ENCODE results near the gene HOXB6.

Gene HOXB6

GRCh38 chr17:48579760-48580554 lies 24.8 kb downstream of the HOXB6 start:
- Histone ChIP-seq H3K36me3 (ENCODE audit: control insufficient read depth, insufficient read depth, low read length) (no peaks in the 10 kb centered on the region), H3K27me3 (ENCODE audit: control insufficient read depth, insufficient read depth, low read length) (no peaks in the 10 kb centered on the region), H3K4me1 (ENCODE audit: control insufficient read depth, insufficient read depth, low read length) (peaks cover 36% of the 10 kb centered on the region), H3K9ac (ENCODE audit: low read length) (no peak overlapping the region), H3K4me3 (ENCODE audit: low read length) (peak overlapping the region; percentile 81), H3K27ac (ENCODE audit: low read depth, low read length) (peak overlapping the region; percentile 90)

GRCh38 chr17:48579471-48579759 lies 25.4 kb downstream of the HOXB6 start:
- Histone ChIP-seq H3K4me1 (ENCODE audit: control insufficient read depth, insufficient read depth, low read length) (peaks cover 38% of the 10 kb centered on the region), H3K4me3 (ENCODE audit: low read length) (peak overlapping the region; percentile 81), H3K36me3 (ENCODE audit: control insufficient read depth, insufficient read depth, low read length) (no peaks in the 10 kb centered on the region), H3K9ac (ENCODE audit: low read length) (no peak overlapping the region), H3K27me3 (ENCODE audit: control insufficient read depth, insufficient read depth, low read length) (no peaks in the 10 kb centered on the region), H3K27ac (ENCODE audit: low read depth, low read length) (peak overlapping the region; percentile 90)

GRCh38 chr17:48578616-48579470 lies 25.9 kb downstream of the HOXB6 start:
- no peaks in the 10 kb centered on the region for H3K36me3 ChIP-seq (ENCODE audit: control insufficient read depth, insufficient read depth, low read length)
- H3K27ac ChIP-seq (ENCODE audit: low read depth, low read length): peak overlapping the region; percentile 90
- H3K9ac ChIP-seq (ENCODE audit: low read length): peak overlapping the region; percentile 49
- peak overlapping the region; percentile 81 for H3K4me3 ChIP-seq (ENCODE audit: low read length)
- H3K4me1 ChIP-seq (ENCODE audit: control insufficient read depth, insufficient read depth, low read length): peaks cover 38% of the 10 kb centered on the region
- H3K27me3 ChIP-seq (ENCODE audit: control insufficient read depth, insufficient read depth, low read length): no peaks in the 10 kb centered on the region

- Histone ChIP-seq H3K9ac (ENCODE audit: low read length) (peak within 1 kb of the TSS; percentile 58), H3K27ac (ENCODE audit: low read depth, low read length) (peak within 1 kb of the TSS; percentile 94), H3K4me1 (ENCODE audit: control insufficient read depth, insufficient read depth, low read length) (peaks cover 38% of the 10 kb centered on the region), H3K27me3 (ENCODE audit: control insufficient read depth, insufficient read depth, low read length) (no peaks in the 10 kb centered on the region), H3K36me3 (ENCODE audit: control insufficient read depth, insufficient read depth, low read length) (no peaks in the 10 kb centered on the region), H3K4me3 (ENCODE audit: low read length) (peak within 1 kb of the TSS; percentile 81)
These were observed 26.7 kb downstream of the HOXB6 start, which contains the start of gene HOXB4 for GRCh38 chr17:48577946-48578615. Gene HOXB4 (minus strand): TSS chr17:48578350. CDS start chr17:48578319, 31 bp downstream.

GRCh38 chr17:48577330-48577945 lies 27.3 kb downstream of the HOXB6 start:
- peak overlapping the region; percentile 28 for H3K9ac ChIP-seq (ENCODE audit: low read length)
- peaks cover 40% of the 10 kb centered on the region for H3K4me1 ChIP-seq (ENCODE audit: control insufficient read depth, insufficient read depth, low read length)
- no peaks in the 10 kb centered on the region for H3K36me3 ChIP-seq (ENCODE audit: control insufficient read depth, insufficient read depth, low read length)
- no peaks in the 10 kb centered on the region for H3K27me3 ChIP-seq (ENCODE audit: control insufficient read depth, insufficient read depth, low read length)
- H3K4me3 ChIP-seq (ENCODE audit: low read length): peak overlapping the region; percentile 65
- H3K27ac ChIP-seq (ENCODE audit: low read depth, low read length): peak overlapping the region; percentile 94

GRCh38 chr17:48576479-48577309 lies 28.1 kb downstream of the HOXB6 start:
- peak overlapping the region; percentile 28 for H3K9ac ChIP-seq (ENCODE audit: low read length)
- H3K36me3 ChIP-seq (ENCODE audit: control insufficient read depth, insufficient read depth, low read length): no peaks in the 10 kb centered on the region
- peak overlapping the region; percentile 65 for H3K4me3 ChIP-seq (ENCODE audit: low read length)
- peak overlapping the region; percentile 94 for H3K27ac ChIP-seq (ENCODE audit: low read depth, low read length)
- H3K27me3 ChIP-seq (ENCODE audit: control insufficient read depth, insufficient read depth, low read length): no peaks in the 10 kb centered on the region
- H3K4me1 ChIP-seq (ENCODE audit: control insufficient read depth, insufficient read depth, low read length): peaks cover 47% of the 10 kb centered on the region

GRCh38 chr17:48575673-48576478 lies 28.9 kb downstream of the HOXB6 start:
- H3K9ac ChIP-seq (ENCODE audit: low read length): peak overlapping the region; percentile 0

GRCh38 chr17:48575066-48575582 lies 29.7 kb downstream of the HOXB6 start:
- Histone ChIP-seq H3K9ac (ENCODE audit: low read length) (no peak overlapping the region), H3K4me1 (ENCODE audit: control insufficient read depth, insufficient read depth, low read length) (peaks cover 47% of the 10 kb centered on the region), H3K27ac (ENCODE audit: low read depth, low read length) (peak overlapping the region; percentile 94), H3K4me3 (ENCODE audit: low read length) (no peak overlapping the region), H3K36me3 (ENCODE audit: control insufficient read depth, insufficient read depth, low read length) (no peaks in the 10 kb centered on the region), H3K27me3 (ENCODE audit: control insufficient read depth, insufficient read depth, low read length) (no peaks in the 10 kb centered on the region)

More at GRCh38 chr17:48575673-48576478, 28.9 kb downstream of the HOXB6 start:
- peaks cover 46% of the 10 kb centered on the region for H3K4me1 ChIP-seq (ENCODE audit: control insufficient read depth, insufficient read depth, low read length)
- no peaks in the 10 kb centered on the region for H3K27me3 ChIP-seq (ENCODE audit: control insufficient read depth, insufficient read depth, low read length)
- H3K27ac ChIP-seq (ENCODE audit: low read depth, low read length): peak overlapping the region; percentile 94
- no peaks in the 10 kb centered on the region for H3K36me3 ChIP-seq (ENCODE audit: control insufficient read depth, insufficient read depth, low read length)
- H3K4me3 ChIP-seq (ENCODE audit: low read length): peak overlapping the region; percentile 20

- Histone ChIP-seq H3K9ac (ENCODE audit: low read length) (no peak overlapping the region), H3K27ac (ENCODE audit: low read depth, low read length) (peak overlapping the region; percentile 94), H3K36me3 (ENCODE audit: control insufficient read depth, insufficient read depth, low read length) (no peaks in the 10 kb centered on the region), H3K4me3 (ENCODE audit: low read length) (no peak overlapping the region), H3K27me3 (ENCODE audit: control insufficient read depth, insufficient read depth, low read length) (no peaks in the 10 kb centered on the region), H3K4me1 (ENCODE audit: control insufficient read depth, insufficient read depth, low read length) (peaks cover 52% of the 10 kb centered on the region)
These were observed 30.2 kb downstream of the HOXB6 start for GRCh38 chr17:48574505-48575065.

GRCh38 chr17:48571826-48572417 lies 32.9 kb downstream of the HOXB6 start:
- H3K27ac ChIP-seq (ENCODE audit: low read depth, low read length): peak overlapping the region; percentile 94

More at GRCh38 chr17:48571826-48572417, 32.9 kb downstream of the HOXB6 start:
- no peaks in the 10 kb centered on the region for H3K27me3 ChIP-seq (ENCODE audit: control insufficient read depth, insufficient read depth, low read length)
- H3K4me3 ChIP-seq (ENCODE audit: low read length): peak overlapping the region; percentile 49
- peaks cover 67% of the 10 kb centered on the region for H3K4me1 ChIP-seq (ENCODE audit: control insufficient read depth, insufficient read depth, low read length)
- no peaks in the 10 kb centered on the region for H3K36me3 ChIP-seq (ENCODE audit: control insufficient read depth, insufficient read depth, low read length)
- H3K9ac ChIP-seq (ENCODE audit: low read length): no peak overlapping the region

Measured in rectal smooth muscle tissue (tissue), 1 donor.